IPS DF 6.9 (cell line): Measurements from ENCODE around the gene TECPR2.
A peak's percentile ranks its signal among the peaks of the same experiment; 100 is the strongest.
"Not testable (repeated sequence)": the region's sequence is repeated elsewhere in the genome, so short reads cannot be mapped to it uniquely, and the experiment has no call there.

ENCODE experiments used
- DNase-seq: peaks from one replicate; pipeline ENCODE4 v3.0.0-alpha.2; 2013; ENCODE audit warnings: low read depth, low spot score
- H3K27ac ChIP-seq: one replicate; pipeline ENCODE4 v1.5.1; 2013; ENCODE audit warnings: low read length, control low read depth
- H3K27me3 ChIP-seq: 2 replicates; pipeline ENCODE4 v1.6.1; 2013; ENCODE audit warnings: mild to moderate bottlenecking, low read length; ENCODE audit not compliant: control insufficient read depth, insufficient read depth
- H3K36me3 ChIP-seq: 2 replicates; pipeline ENCODE4 v1.6.1; 2013; ENCODE audit warnings: low read length; ENCODE audit not compliant: control insufficient read depth, insufficient read depth
- H3K4me1 ChIP-seq: 2 replicates; pipeline ENCODE4 v1.6.1; 2013; ENCODE audit warnings: low read length; ENCODE audit not compliant: control insufficient read depth, insufficient read depth
- H3K4me3 ChIP-seq: 2 replicates; pipeline ENCODE4 v1.5.1; 2013; ENCODE audit warnings: mild to moderate bottlenecking, low read length
- H3K9me3 ChIP-seq: 2 replicates; pipeline ENCODE4 v1.6.1; 2013; ENCODE audit warnings: low read length, inconsistent platforms; ENCODE audit not compliant: control insufficient read depth, insufficient read depth
- WGBS: extraction: QIAGEN DNeasy Blood & Tissue Kit; methylation state at CpG from one replicate; pipeline ENCODE4 v1.1.7; 2013; ENCODE audit warnings: mixed read lengths, missing lambda C conversion rate; ENCODE audit not compliant: insufficient read length, insufficient coverage; 5-methylcytosine and 5-hydroxymethylcytosine counted together

TECPR2 gene

DNA sequence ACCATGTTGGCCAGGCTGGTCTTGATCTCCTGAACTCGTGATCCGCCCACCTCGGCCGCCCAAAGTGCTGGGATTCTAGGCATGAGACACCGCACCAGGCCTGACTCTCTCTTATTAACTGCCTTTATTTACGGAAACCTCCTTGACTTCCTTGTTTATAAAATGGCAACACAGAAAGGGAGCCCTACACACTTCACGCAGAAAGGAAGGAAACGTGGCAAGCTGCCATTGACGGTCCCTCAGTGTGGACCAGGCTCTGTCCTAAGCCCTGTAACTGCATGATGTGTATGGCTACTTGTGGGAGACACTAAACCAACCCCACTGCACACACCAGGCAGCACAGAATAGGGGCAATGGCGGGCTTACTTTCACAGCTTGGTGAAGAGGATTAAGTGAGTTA is 11.7 kb upstream of the TECPR2 start:
- no CpG with 5 or more reads among the region's 10 CpGs for WGBS
- no peaks in the 10 kb centered on the region for H3K27me3 ChIP-seq
- H3K4me3 ChIP-seq, result no peak overlapping the region
- H3K36me3 ChIP-seq, result peaks cover 4% of the 10 kb centered on the region
- no peaks in the 10 kb centered on the region for H3K4me1 ChIP-seq
- no peak overlapping the region for H3K27ac ChIP-seq
- H3K9me3 ChIP-seq, result no peaks in the 10 kb centered on the region
- DNase-seq, result no peak

GRCh38 chr14:102351593-102351992 is 11.1 kb upstream of the TECPR2 start:
- H3K36me3 ChIP-seq, H3K4me3 ChIP-seq, H3K27ac ChIP-seq, H3K27me3 ChIP-seq, H3K4me1 ChIP-seq, H3K9me3 ChIP-seq, DNase-seq: not testable (repeated sequence)
- WGBS, result no CpG with 5 or more reads among the region's 9 CpGs

GRCh38 chr14:102352213-102352612 is 10.5 kb upstream of the TECPR2 start:
- Histone ChIP-seq H3K4me3 (no peak overlapping the region), H3K36me3 (peaks cover 4% of the 10 kb centered on the region), H3K9me3 (no peaks in the 10 kb centered on the region), H3K27ac (no peak overlapping the region), H3K27me3 (no peaks in the 10 kb centered on the region), H3K4me1 (no peaks in the 10 kb centered on the region)
- no CpG with 5 or more reads among the region's 4 CpGs for WGBS
- DNase-seq, result no peak

- Histone ChIP-seq H3K27ac (no peak overlapping the region), H3K9me3 (no peaks in the 10 kb centered on the region), H3K27me3 (no peaks in the 10 kb centered on the region), H3K36me3 (peaks cover 3% of the 10 kb centered on the region), H3K4me3 (no peak overlapping the region), H3K4me1 (no peaks in the 10 kb centered on the region)
- no peak for DNase-seq
- no CpG with 5 or more reads among the region's 8 CpGs for WGBS
These were observed 9.6 kb upstream of the TECPR2 start for GRCh38 chr14:102353126-102353619.

DNA sequence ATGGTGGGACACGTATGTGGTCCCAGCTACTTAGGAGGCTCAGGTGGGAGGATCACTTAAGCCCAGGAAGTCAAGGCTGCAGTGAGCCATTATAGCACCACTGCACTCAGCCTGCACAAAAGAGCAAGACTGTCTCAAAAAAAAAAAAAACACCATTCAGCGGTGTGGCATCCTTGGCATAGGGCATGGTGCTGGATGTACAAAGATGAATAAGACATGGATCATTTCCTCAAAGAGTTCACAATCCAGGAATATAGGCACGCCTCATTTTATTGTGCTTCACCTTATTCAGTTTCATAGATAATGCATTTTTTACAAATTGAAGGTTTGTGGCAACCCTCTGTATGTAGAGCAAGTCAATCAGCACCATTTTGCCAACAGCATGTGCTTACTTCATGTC is 6.5 kb upstream of the TECPR2 start:
- Histone ChIP-seq H3K4me3 (no peak overlapping the region), H3K27ac (no peak overlapping the region), H3K27me3 (no peaks in the 10 kb centered on the region), H3K9me3 (no peaks in the 10 kb centered on the region), H3K4me1 (no peaks in the 10 kb centered on the region), H3K36me3 (no peaks in the 10 kb centered on the region; the same call in 1 of the 2 replicates)
- no CpG with 5 or more reads among the region's 3 CpGs for WGBS
- no peak for DNase-seq

DNA sequence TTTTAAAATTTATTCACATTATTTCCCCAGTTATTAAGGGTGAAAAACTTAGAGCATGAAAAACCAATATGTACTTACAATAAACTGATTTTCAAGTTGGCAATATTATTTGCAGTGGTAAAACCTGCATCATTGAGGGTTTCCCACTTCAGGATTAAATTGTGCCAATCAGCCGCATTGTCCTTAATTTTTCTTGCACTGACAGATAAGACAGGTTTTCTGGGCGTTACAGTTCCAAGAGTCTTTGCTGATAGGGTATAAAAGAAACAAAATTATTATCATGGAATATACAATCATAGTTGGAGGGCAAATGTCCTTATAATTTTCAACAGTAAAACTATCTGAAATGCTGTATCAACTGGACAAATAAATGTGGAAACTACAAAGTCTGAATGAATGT is 3.4 kb upstream of the TECPR2 start:
- Histone ChIP-seq H3K4me1 (no peaks in the 10 kb centered on the region), H3K27me3 (no peaks in the 10 kb centered on the region), H3K27ac (no peak overlapping the region), H3K9me3 (no peaks in the 10 kb centered on the region), H3K4me3 (no peak overlapping the region), H3K36me3 (no peaks in the 10 kb centered on the region; the same call in 1 of the 2 replicates)
- DNase-seq, result no peak
- WGBS, result no CpG with 5 or more reads among the region's 2 CpGs

DNA sequence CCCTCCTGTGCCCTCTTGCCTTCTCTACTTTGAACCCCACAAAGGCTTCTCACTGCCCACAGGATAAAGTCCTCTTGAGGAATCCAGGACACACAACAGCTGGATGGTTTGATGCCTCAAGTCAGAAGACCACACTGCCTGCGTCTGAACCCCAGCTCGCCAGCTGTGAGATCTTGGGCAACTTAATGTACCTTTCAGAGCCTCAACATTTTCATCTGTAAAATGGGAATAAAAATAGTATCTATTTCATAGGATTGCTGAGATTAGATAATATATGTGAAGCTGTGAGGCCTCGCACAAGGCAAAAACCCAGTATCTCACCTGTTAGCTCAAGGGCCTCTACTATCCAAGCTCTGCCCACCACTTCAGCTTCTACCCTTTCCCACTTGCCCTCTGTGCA is 2.4 kb upstream of the TECPR2 start:
- no CpG with 5 or more reads among the region's 3 CpGs for WGBS
- H3K4me1 ChIP-seq, result no peaks in the 10 kb centered on the region
- H3K27me3 ChIP-seq, result no peaks in the 10 kb centered on the region
- no peak overlapping the region for H3K4me3 ChIP-seq
- no peak for DNase-seq
- H3K36me3 ChIP-seq, result no peaks in the 10 kb centered on the region; the same call in 1 of the 2 replicates
- H3K9me3 ChIP-seq, result no peaks in the 10 kb centered on the region
- no peak overlapping the region for H3K27ac ChIP-seq

- WGBS, result no CpG with 5 or more reads among the region's 4 CpGs
- Histone ChIP-seq H3K9me3 (no peaks in the 10 kb centered on the region), H3K4me3 (peak overlapping the region; percentile 64; the same call in 1 of the 2 replicates), H3K4me1 (no peaks in the 10 kb centered on the region), H3K36me3 (no peaks in the 10 kb centered on the region), H3K27me3 (no peaks in the 10 kb centered on the region), H3K27ac (no peak overlapping the region)
- no peak for DNase-seq
These were observed 657 bp upstream of the TECPR2 start for GRCh38 chr14:102362084-102362483.

- H3K36me3 ChIP-seq, result no peaks in the 10 kb centered on the region
- DNase-seq, result no peak
- H3K27me3 ChIP-seq, result no peaks in the 10 kb centered on the region
- no peaks in the 10 kb centered on the region for H3K9me3 ChIP-seq
- peak overlapping the region; percentile 64 for H3K4me3 ChIP-seq
- no CpG with 5 or more reads among the region's 53 CpGs for WGBS
- H3K4me1 ChIP-seq, result no peaks in the 10 kb centered on the region
- H3K27ac ChIP-seq, result no peak overlapping the region
These were observed 622 bp downstream of the TECPR2 start for GRCh38 chr14:102363182-102363943.

DNA sequence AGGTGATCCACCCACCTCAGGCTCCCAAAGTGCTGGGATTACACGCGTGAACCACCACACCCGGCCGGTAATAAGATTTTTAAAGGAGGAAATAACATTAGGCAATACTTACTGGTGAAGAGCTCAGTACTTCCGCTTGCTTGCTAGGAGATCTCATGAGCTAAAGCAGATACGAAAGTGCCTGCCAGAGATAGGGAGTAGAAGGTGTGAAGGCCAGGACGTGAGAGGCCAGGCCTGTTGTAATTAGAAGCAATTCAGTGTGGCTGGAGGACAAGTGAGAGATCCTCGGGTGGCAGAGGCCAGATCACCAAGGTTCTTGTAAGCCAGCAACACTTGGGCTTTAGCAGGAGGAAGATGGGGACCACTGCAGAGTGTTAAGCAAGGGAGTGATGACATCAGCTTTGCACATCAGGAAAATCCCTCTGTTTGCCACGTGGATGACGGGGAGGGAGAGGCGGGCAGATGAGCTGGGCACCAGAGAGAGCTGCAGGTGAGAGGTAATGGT is 7.6 kb downstream of the TECPR2 start:
- no CpG with 5 or more reads among the region's 11 CpGs for WGBS
- DNase-seq, result no peak
- Histone ChIP-seq H3K27ac (no peak overlapping the region), H3K4me1 (no peaks in the 10 kb centered on the region), H3K36me3 (no peaks in the 10 kb centered on the region), H3K4me3 (no peak overlapping the region), H3K9me3 (no peaks in the 10 kb centered on the region), H3K27me3 (no peaks in the 10 kb centered on the region)

DNA sequence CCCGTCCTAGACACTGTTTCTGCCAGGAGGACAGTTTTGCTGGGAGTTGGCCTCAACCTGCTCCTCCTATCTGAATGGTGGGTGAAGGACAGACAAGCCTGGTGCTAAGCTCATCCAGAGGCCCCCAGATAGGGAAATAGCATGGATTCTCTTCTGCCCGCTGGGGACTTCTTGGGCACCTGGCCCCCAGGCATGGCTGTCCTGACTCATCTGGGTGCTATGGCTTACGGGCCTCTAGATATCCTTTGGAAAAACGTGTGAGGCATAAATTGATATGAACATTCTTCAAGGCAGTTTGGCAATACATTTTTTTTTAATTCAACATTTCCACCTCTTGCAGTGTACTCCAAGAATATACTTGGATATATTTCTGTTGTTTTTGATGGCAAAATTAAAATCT is 8.6 kb downstream of the TECPR2 start:
- WGBS, result no CpG with 5 or more reads among the region's 4 CpGs
- Histone ChIP-seq H3K27ac (no peak overlapping the region), H3K27me3 (no peaks in the 10 kb centered on the region), H3K36me3 (no peaks in the 10 kb centered on the region), H3K4me3 (no peak overlapping the region), H3K9me3 (no peaks in the 10 kb centered on the region), H3K4me1 (no peaks in the 10 kb centered on the region)
- no peak for DNase-seq
